Cardiac septum (tissue), 1 donor: ENCODE results near the gene CRNKL1. TPM values are rescaled to one million over a fixed set of nuclear protein-coding genes. Genes with fewer than 3 reads are reported as not detected.

ENCODE experiments used
- DNase-seq: peaks from one replicate; pipeline ENCODE4 v3.0.0-alpha.2; 2020; ENCODE audit warnings: low spot score
- intact Hi-C: fragments of 100-400 bp; cut with DNase I; formaldehyde crosslinking; loops from one replicate; pipeline ENCODE4 v1.14.0; 2022
- total RNA-seq: library from RNA; stranded (reverse); fragmentation: NEBNext Ultra II Directional; extraction: Animal tissue kit (Norgen Biotek cat#: 25700); gene quantifications from one replicate; pipeline ENCODE4 v1.2.1, GENCODE V29; 2021
- donor health status: DM: no; HTN: no; CAD: no.

Gene CRNKL1
- total RNA-seq, 1 donor from 2014 or later, result 18.5 TPM

DNA sequence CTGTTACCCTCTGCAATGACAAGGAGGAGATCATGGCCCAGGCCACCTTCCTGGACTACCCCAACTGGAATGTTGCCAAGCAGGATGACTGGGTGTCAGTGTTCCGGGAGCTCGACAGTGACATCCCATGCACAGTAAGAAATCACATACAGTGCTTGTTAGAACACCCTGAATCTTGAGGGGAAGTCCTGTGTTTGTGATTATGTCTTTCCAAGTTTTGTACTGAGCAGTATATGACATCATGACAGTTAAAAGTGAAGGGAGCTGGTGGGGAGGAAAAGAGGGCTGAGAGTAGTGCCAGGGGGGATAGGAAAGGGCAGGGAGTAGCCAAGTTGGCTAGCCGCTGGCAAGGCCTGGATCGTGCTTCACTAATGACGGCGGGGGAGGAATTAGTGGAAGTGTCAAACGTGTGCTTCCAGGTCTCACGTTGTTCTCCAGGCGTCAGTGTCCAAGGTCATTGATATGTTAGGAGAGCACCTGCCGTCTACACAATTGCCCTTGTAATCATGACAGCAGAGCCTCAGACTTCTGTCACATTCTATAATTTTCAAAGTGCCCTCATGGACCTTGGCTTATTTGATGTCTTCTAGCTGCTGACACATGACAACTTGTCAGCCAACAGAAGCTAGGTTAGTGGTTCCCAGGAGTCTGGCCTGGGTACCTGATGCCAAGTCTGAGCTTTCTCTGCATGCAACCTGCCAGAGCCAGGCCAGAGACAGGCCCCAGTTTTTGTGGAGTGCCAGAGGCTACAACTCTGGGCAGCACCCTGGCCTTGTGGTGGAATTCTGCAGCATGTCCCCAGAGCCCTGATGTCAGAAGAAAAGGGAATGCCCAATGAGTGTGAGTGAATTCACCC is 18.8 kb upstream of the CRNKL1 start:
- no peak for DNase-seq
- intact Hi-C loops, result no loop called here

DNA sequence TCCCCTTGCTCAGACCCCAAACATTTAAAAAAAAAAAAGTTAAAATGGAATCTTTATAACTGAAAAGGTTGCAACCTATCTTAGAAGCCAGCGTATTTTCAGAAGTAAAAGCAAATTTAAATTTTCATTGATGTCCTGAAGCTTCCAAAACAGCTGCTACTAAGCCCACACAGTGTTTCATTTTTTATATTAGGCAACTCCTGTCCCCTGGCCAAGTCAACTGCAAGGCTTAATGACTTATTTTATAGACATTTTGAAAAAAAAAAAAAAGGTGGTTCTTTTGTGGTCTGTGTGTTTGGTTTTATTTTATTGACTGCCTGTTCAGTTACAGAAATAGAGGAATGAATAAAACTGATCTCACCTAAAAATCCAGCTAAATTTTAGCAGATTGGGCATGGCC is 13.1 kb upstream of the CRNKL1 start:
- no peak for DNase-seq
- intact Hi-C loops, result no loop called here

DNA sequence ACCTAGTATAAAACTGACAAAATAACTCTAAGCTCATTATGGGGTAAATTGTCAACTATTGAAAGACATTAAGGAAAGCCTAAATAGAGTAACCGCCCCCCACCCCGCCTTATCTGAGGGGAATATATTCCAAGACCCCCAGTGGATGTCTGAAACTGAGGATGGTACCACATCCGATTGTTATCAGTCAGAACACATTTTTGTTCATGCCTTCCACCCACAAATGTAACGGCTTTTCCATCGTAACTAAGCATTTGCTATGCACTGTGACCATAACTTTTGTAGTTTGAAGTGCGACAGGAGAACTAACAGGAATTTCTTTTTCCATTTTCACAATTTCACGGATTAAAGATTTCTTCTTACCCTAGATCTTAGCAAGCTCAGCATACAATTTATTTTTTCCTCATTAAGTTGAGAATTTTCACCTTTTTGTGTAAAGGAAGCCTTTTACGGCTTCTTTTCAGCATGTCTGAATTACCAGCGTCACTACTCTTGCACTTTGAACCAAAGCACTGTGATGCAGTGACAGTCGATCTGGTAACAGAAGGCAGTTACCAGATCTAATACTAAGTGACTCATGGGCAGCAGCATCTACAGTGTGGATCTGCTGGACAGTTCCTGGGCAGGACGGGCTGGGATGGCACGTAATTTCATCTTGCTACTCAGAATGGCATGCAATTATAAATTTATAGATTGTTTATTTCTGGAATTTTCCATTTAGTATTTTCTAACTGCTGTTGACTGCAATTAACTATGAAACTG is 11.9 kb upstream of the CRNKL1 start:
- DNase-seq, result no peak
- intact Hi-C loops, result no loop called here

DNA sequence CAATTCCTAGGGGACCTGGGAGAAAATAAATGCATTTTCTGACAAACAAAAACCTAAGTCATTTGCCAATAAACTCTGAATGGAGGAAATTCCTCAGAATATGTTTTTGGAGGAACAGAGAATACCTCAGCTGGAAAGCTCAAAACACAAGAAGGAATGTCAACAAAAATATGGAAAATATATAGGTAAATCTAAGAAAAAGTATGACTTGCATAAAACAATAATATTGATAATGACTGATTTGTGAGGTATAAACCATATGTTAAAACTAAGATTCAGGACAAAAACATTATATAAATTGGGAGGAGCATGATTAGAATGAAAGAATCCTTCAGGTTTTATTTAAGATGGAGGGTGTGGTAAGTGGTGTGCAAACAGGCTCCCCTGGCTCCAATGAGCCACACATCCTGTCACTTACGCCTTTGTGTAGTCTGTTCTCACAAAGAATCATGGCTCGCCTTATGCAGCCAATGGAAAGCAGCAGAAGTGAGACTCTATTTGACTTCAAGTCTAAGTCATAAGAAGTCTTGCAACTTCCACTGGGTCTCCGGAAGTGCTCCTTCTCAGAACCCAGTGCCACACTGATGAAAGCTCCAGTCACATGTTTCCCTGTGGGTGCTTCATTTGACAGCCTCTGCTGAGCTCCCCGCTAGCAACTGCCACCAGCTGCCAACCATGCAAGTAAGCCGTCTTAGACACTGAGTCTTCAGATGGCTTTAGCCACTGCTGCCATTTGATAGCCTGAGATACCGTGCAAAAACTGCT is 8.2 kb upstream of the CRNKL1 start:
- intact Hi-C loops, result no loop called here

GRCh38 chr20:20051767-20052073 is 546 bp downstream of the CRNKL1 start:
- intact Hi-C loops, result no loop called here
- no peak for DNase-seq

More for the DNA sequence above, 8.2 kb upstream of the CRNKL1 start:
- no peak for DNase-seq

DNA sequence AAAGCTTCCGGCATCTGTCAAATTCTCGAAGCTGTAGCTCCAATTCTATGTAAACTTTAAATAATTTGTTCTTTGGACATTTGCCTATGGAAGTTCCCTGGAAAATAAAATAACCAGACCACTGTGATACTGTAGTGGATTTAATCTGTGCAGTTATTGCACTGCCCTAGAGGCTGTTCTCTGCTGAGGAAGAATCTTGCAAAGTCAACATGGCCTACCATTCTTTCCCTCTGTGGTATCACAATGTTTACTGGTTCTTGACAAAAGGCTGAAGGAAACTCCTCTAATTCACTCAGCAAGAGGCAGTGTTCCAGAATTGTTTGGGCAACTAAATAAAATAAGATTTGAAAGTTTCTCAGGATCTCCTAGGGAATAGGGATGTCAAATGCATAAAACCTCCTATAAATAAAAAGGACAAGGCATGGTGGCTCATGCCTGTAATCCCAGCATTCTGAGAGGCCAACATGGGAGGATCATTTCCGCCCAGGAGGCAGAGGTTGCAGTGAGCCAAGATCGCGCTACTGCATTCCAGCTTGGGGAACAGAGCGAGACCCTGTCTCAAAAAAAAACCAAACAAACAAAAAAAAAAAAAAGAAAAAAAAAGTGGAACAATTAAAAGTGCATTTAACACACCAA is 12.4 kb downstream of the CRNKL1 start:
- no peak for DNase-seq
- intact Hi-C loops, result no loop called here

GRCh38 chr20:20038586-20038985 is 13.7 kb downstream of the CRNKL1 start:
- intact Hi-C loops, result no loop called here

DNA sequence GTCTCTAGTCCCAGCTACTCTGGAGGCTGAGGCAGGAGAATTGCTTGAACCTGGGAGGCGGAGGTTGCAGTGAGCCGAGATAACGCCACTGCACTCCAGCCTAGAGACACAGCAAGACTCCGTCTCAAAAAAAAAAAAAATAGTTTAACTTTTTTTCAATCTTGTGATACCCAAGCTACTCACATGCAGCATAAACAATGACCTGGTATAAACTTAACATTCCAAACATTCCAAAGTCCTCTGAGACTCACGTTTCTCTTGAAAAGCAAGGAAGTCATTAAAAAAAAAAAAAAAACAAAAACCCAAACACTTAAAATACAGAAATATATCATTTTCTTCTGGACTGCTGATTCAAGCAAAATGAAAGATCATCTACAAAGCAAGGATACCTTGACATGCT is 14.3 kb downstream of the CRNKL1 start:
- intact Hi-C loops, result no loop called here
- no peak for DNase-seq

More at GRCh38 chr20:20038586-20038985, 13.7 kb downstream of the CRNKL1 start:
- DNase-seq, result no peak

- intact Hi-C loops, result no loop called here
Observed at GRCh38 chr20:20036756-20037155, 15.5 kb downstream of the CRNKL1 start.

DNA sequence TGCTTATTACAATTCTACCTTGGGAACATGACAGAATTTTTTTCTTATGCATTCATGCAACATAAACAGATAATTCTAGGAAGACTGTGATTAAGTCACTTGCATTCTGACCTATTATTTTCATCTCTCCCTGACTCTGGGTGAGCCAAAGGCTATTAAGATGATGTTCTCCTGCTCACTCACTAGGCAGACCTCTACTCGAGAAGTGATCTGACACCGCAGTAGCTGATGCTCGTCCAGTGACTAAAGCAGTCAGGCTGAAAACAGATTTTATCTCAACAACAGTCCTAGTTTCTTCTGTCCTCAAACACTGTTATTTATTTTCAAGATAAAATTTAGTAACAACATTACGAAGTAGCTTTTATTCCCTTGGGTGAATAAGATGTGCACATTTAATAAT is 17.8 kb downstream of the CRNKL1 start:
- intact Hi-C loops, result no loop called here
- DNase-seq, result no peak

More at GRCh38 chr20:20036756-20037155, 15.5 kb downstream of the CRNKL1 start:
- no peak for DNase-seq

DNA sequence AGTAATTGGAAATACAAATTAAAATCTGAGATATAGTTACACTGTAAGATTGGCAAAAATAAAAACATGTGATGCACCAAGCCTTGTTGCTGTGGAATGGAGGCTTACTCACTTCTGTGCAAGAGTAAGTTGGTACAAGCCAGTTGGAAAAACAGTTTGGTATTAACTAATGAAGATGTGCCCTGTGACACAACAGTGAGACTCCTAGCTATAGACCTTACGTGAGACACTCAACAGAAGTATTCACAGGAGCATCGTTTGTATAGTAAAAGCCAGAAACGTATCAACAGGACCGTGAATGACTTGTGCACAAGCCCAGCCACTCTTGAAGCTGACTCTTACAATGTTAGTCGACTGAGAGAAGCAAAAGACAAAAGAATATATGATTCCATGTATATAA is 20.5 kb downstream of the CRNKL1 start:
- intact Hi-C loops, result no loop called here
- no peak for DNase-seq

- no peak for DNase-seq
- intact Hi-C loops, result no loop called here
Observed at GRCh38 chr20:20027284-20027683, 25.0 kb downstream of the CRNKL1 start.

GRCh38 chr20:20024942-20025341 is 27.3 kb downstream of the CRNKL1 start:
- DNase-seq, result no peak
- intact Hi-C loops, result no loop called here

GRCh38 chr20:20023395-20023794 is 28.9 kb downstream of the CRNKL1 start:
- intact Hi-C loops, result no loop called here
- no peak for DNase-seq

- no peak for DNase-seq
- intact Hi-C loops, result no loop called here
Observed at GRCh38 chr20:20022498-20022897, 29.8 kb downstream of the CRNKL1 start.

DNA sequence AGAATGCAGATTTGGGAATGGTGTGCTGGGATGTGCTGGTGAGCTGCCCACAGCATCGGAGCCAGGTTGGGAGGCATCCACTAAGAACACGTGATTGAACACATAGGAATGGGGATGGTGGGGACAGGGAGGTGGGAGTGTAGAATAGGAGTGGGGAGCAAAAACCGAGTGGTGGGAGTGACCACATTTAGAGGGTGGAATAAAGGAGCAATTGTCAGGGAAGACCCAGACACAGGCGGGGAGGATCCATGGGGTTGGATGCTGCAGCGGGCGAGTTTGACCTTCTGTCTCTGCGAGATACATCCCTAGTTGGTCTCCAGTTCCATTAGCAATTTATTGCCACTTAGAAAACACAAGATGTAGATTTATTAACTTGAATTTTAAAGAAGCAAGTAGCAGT is 30.4 kb downstream of the CRNKL1 start:
- intact Hi-C loops, result no loop called here
- no peak for DNase-seq

- intact Hi-C loops, result no loop called here
- no peak for DNase-seq
Observed at GRCh38 chr20:20020908-20021307, 31.4 kb downstream of the CRNKL1 start.

- intact Hi-C loops, result loop anchor here (5.0 kb wide), 1 partner anchor 77 kb away; no protein-coding TSS in a partner anchor
- DNase-seq, result no peak
Observed at GRCh38 chr20:20019123-20019522, 33.1 kb downstream of the CRNKL1 start.

- intact Hi-C loops, result loop anchor here (5.0 kb wide), 1 partner anchor 76 kb away; no protein-coding TSS in a partner anchor
- DNase-seq, result no peak
Observed at GRCh38 chr20:20018366-20018765, 33.9 kb downstream of the CRNKL1 start.

- intact Hi-C loops, result loop anchor here (5.0 kb wide), 1 partner anchor 76 kb away; no protein-coding TSS in a partner anchor
- DNase-seq, result no peak
Observed at GRCh38 chr20:20017844-20018185, 34.5 kb downstream of the CRNKL1 start.
